GM15510 (cell line): ENCODE results near the gene SERPINA10.

Experiments
- POLR2A ChIP-seq: IDR thresholded peaks from 3 replicates; pipeline ENCODE4 v1.6.1; 2011; ENCODE audit warnings: borderline replicate concordance; ENCODE audit not compliant: insufficient read length; ENCODE audit errors: extremely low read depth

SERPINA10 gene

GRCh38 chr14:94322648-94323570 lies 29.8 kb upstream of the SERPINA10 start, which contains the start of gene SERPINA6:
TSS of gene SERPINA6 (minus strand) at chr14:94323336. CDS start at chr14:94314648, 8,688 bp downstream.
- TF ChIP-seq POLR2A: no peak

DNA sequence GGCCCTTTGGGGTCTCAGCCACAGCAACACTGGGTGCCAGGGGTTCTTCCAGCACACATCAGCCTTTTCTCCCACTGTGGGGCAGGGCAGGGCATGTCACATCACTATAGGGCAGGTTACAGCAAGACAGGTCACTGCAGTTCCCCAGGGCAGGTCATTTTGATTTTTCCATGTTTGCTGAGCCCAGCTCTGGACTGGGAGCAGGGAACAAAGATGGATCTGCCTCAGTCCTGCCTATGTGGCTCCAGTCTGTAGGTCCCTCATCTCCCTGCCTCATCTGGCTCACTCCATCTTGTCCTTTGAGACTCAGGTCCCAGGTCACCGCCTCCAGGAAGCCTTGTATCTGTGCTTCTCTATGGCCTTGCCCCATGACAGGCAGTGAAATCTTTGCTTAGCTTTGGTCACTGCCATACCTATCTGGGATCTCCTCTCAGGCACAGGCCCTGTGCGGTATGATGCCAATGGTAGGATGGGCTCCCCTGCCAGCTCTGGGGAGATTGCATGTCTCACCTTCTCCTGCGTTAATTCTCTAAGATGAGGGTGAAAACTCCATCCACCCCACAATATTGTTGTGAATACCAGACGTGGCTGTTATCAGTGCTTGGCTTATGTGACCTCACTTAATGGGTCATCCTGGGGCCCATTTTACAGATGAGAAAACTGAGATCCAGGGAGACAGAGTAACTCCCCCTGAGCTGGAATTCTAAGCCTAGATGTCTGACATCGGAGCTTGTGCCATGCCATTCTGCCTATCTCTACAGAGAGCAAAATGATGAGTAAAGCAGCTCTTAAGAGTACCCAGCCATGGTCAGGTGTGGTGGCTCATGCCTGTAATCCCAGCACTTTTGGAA lies 28.6 kb upstream of the SERPINA10 start:
- TF ChIP-seq POLR2A: no peak

GRCh38 chr14:94320243-94320642 lies 27.2 kb upstream of the SERPINA10 start:
- TF ChIP-seq POLR2A: no peak

- TF ChIP-seq POLR2A: no peak
These were observed 24.2 kb upstream of the SERPINA10 start for GRCh38 chr14:94317259-94317658.

GRCh38 chr14:94316692-94317091 lies 23.6 kb upstream of the SERPINA10 start:
- no peak for TF ChIP-seq POLR2A

DNA sequence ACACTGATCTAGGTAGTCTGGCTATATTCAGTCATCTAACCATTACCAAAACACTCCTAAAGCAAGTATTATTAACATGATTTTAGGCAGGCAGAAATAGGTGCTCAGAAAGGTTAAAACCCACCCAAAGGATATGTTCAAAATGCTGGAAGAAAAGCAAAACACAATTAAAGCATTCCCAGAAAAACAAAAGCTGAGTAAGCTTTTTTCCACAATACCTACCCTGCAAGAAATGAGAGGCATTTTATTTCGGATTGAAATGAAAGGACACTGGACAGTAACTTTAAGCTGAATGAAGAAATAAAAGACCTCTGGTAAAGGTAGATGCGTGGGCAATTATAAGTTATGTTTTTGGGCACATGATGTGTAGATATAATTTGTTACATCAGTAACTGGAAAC lies 21.8 kb upstream of the SERPINA10 start:
- no peak for TF ChIP-seq POLR2A

- TF ChIP-seq POLR2A: no peak
These were observed 21.1 kb upstream of the SERPINA10 start for GRCh38 chr14:94313991-94314655.

GRCh38 chr14:94312481-94313246 lies 19.6 kb upstream of the SERPINA10 start:
- TF ChIP-seq POLR2A: no peak

DNA sequence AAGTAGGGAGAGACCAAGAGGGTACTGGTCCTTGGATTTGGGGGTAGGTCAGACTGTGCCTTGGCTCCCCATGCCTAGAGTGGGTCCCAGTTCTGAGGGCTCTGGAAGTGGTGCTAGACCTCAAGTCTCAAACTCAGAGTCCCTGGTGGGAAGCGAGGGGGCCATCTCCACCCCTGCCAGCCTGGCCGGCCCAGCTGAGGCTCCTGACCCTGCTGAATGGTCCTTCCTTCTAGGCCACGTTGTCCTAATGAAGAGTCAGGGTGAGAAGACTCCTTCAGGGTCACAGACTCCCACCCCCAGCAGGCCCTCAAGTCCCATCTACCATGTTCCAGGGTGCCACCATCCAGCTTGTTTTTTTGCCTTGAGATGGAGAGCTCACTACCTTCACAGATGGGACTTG lies 17.2 kb upstream of the SERPINA10 start:
- TF ChIP-seq POLR2A: no peak

GRCh38 chr14:94309721-94310120 lies 16.7 kb upstream of the SERPINA10 start:
- no peak for TF ChIP-seq POLR2A

DNA sequence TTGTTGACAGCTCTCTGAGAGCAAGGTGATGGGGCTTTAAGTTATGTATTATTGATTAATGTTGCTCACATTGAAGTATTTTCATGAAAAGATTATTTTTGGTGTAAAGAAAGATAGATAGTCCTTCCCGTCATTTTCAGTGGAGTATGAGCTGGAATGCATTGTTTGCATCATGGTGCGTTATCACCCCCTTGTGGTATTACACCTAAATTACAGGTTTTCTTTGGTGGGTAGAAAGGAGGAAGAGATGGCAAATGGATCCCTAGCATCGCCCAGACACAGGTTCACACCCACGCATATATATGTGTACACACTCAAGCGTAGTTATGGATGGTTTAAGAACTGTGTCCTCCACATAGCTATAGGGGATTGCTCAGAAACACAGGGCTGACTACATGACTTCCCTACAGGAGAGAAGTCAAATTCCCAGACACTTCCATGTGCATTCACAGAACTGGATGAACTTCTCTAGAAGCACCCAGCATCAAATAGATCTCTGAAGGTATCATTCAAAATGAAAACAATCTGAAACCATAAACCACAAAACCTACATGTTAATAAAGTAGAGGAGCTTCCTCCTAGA lies 14.4 kb upstream of the SERPINA10 start:
- no peak for TF ChIP-seq POLR2A

- no peak for TF ChIP-seq POLR2A
These were observed 13.2 kb upstream of the SERPINA10 start for GRCh38 chr14:94306047-94306978.

DNA sequence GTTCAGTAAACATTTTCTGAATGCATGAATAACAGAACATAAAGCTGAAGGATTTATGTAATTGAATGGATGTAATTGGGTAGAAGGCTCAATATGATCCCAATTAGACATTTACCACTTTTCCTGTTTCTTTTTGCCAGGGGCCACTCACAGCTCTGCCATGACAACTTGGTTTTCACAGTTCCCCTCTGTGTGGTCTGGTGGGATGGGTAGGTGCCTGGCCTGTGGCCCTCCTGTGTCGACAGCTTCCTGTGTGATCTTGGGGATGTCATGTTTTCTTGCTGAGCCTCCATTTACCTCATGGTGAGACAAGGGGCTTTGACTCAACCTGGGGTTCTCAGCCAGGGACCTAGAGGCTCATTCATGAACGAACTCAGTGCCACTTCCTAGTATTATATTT lies 12.6 kb upstream of the SERPINA10 start:
- TF ChIP-seq POLR2A: no peak
